ENCODE measurements around the gene CACYBP.

- TF ChIP-seq ARID4A (CRISPR knock-in tag; IDR thresholded peaks at IDR 0.05; ENCODE audit: borderline replicate concordance): no peak
- no peak for TF ChIP-seq SP2 (CRISPR knock-in tag; IDR thresholded peaks at IDR 0.05)
- no peak for TF ChIP-seq PHF20 (CRISPR knock-in tag; IDR thresholded peaks at IDR 0.05)
Measured at GRCh38 chr1:174956086-174956485, 43.7 kb upstream of the CACYBP start.

Measured in HepG2 (cell line).